Central memory CD8-positive, alpha-beta T cell (primary cell): ENCODE measurements around the gene SLC26A11.
"Not testable (repeated sequence)": the region's sequence is repeated elsewhere in the genome, so short reads cannot be mapped to it uniquely, and the experiment has no call there.

Source experiments
- ATAC-seq: fragments of 150-1000 bp; cut with Tn5 transposase; replicated peaks from 2 replicates; pipeline ENCODE4 v1.10.0; 2022; ENCODE audit warnings: mild to moderate bottlenecking, moderate FRiP score, moderate number of reproducible peaks; ENCODE audit not compliant: poor library complexity, severe bottlenecking; ENCODE audit errors: extremely low read depth
- DNase-seq, 2 donors: peaks; one replicate each; pipeline ENCODE4 v3.0.0; 2021; ENCODE audit warnings: low spot score in 2 of 2
- H3K27ac Mint-ChIP-seq: one replicate; pipeline ENCODE4 v1.8.0; 2022; ENCODE audit warnings: low read depth, mild to moderate bottlenecking, moderate library complexity, mixed read lengths
- H3K27me3 Mint-ChIP-seq: one replicate; pipeline ENCODE4 v1.8.0; 2022; ENCODE audit warnings: mixed read lengths
- H3K36me3 Mint-ChIP-seq: one replicate; pipeline ENCODE4 v1.8.0; 2022; ENCODE audit warnings: mild to moderate bottlenecking, moderate library complexity, mixed read lengths; ENCODE audit not compliant: insufficient read depth
- H3K4me1 Mint-ChIP-seq: one replicate; pipeline ENCODE4 v1.8.0; 2022; ENCODE audit warnings: mixed read lengths
- H3K4me3 Mint-ChIP-seq: one replicate; pipeline ENCODE4 v1.8.0; 2022; ENCODE audit warnings: mild to moderate bottlenecking, moderate library complexity, mixed read lengths
- H3K9me3 Mint-ChIP-seq: one replicate; pipeline ENCODE4 v1.8.0; 2022; ENCODE audit warnings: mixed read lengths

The SLC26A11 gene

DNA sequence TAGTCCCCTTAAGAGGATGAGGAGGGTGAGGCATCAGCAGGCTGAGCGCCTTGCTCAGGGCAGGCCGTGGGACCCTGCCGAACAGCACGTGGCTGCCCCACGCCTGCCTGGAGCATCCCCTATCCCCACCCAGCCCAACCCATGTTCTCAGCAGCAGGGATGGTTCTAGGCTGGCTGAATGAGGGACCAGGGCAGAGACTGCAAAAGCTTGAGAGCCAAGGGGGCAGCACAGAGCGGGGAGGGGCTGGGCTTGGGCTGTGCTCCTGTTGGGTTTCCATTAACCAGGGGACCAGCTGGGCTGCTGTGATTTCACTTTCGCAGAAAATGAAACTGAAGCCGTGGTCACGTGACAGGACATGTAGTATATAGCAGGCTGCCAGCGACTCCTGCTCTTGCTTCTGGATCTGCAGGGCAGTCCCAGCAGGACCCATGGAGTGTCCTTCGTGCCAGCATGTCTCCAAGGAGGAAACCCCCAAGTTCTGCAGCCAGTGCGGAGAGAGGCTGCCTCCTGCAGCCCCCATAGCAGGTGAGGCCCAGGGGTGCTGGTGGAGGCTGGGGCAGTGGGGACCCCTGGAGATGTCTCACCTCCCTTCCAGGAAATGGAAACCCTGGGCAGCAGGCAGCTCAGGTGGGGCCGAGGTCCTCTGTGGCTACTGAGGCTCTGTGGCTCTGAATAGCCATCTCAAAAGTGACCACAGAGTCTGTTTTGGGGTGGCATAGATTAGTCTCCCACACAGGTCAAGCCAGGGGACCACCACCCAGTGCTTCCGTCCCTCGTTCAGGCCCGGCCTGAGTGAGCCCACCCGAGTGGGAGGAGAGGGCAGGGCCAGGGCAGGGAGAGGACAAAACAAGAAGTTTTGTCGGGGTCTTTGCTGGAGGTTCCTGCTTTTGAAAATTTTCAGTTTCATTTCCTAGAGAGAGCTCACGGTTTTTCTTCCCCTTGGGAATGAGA lies 43.3 kb downstream of the SLC26A11 start:
- peak overlapping the region; percentile 94 for H3K4me3 Mint-ChIP-seq
- H3K9me3 Mint-ChIP-seq = no peaks in the 10 kb centered on the region
- H3K27ac Mint-ChIP-seq = peak overlapping the region; percentile 88
- H3K4me1 Mint-ChIP-seq = peaks cover 52% of the 10 kb centered on the region
- peaks cover 46% of the 10 kb centered on the region for H3K36me3 Mint-ChIP-seq
- H3K27me3 Mint-ChIP-seq = no peaks in the 10 kb centered on the region
- DNase-seq = peak; percentile 62 to 72
- ATAC-seq = peak; percentile 28

DNA sequence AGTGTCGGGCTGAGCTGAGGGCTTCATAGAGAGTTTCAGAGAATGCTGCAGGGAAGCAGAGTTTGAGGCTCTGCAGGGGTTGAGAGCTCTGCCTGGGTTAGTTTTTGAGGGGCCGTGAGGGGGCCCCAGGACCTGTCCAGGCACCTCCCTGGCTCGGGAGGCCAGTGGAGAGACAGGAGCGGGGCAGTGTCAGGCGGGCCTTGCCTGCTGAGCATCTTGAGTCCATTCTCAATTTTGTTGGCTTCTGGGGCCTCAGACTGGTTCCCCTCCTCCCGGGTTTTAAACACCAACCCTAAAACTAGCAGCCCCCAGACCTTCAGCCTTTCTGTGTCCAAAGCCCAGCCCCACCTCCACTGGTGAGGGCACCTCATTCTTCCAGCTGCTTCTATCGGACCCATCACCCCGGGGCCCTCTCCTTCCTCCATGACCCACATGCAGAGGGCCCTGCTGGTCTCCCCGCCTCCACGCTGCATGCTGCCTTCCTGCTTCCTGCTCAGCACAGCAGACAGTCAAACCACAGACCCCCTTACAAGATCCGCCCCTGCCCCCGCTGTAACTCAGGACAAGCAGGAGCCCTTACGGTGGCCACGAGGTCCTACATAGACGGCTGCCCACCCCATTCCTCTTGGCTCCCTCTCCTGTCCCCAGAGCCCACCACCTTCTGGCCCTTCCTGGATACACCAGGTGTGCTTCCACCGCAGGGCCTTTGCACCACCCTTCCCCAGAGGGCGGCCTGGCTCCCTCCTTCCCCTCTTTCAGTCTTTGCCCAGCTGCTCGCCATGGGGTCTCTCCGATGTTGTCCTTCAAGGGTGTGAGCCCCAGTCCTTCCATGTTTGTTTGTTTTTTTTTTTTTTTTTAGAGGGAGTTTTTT lies 44.2 kb downstream of the SLC26A11 start:
- Mint-ChIP-seq H3K36me3 (peaks cover 46% of the 10 kb centered on the region), H3K27ac (peak overlapping the region; percentile 90), H3K27me3 (no peaks in the 10 kb centered on the region), H3K4me1 (peaks cover 45% of the 10 kb centered on the region), H3K9me3 (no peaks in the 10 kb centered on the region), H3K4me3 (peak overlapping the region; percentile 94)
- ATAC-seq (no peak), DNase-seq (peak in 1 of 2 donors; percentile 41)

DNA sequence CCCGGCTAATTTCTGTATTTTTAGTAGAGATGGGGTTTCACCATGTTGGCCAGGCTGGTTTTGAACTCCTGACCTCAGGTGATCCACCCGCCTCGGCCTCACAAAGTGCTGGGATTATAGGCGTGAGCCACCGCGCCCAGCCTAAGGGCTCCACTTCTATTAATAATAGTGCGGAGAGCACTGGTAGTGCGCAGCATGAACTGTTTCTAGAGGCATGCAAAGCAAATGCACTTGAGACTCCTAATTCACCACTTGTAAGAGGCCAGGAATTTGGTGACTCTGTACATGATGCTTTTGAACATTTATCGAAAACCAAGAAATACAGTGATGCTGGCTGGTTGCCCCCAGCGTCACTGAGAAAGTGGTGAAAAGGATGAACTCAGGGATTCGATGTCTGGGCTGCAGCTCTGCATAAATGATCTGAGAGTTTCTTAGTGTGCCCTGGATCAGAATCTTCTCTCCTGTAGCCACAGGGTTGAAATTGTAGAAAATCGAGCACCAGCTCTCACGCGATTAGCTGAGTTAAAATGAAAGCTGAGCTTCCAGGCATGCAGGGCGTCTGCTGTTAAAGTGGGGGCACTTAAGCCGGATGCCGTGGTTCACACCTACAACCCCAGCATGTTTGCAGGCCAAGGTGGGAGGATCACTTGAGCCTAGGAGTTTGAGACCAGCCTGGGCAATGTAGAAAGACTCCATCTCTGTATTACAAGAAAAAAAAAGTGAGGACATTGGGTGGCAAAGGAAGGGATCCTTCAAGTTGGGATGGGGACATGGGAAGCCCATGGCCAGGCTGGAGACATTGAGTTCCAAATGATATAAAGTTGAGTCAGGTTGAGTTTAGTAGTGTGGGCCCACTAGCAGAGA lies 45.2 kb downstream of the SLC26A11 start:
- H3K27me3 Mint-ChIP-seq = no peaks in the 10 kb centered on the region
- ATAC-seq (peak; percentile 75), DNase-seq (peak; percentile 51 to 72)
- H3K9me3 Mint-ChIP-seq = no peaks in the 10 kb centered on the region
- H3K4me3 Mint-ChIP-seq = peak overlapping the region; percentile 94
- peak overlapping the region; percentile 90 for H3K27ac Mint-ChIP-seq
- peaks cover 44% of the 10 kb centered on the region for H3K4me1 Mint-ChIP-seq
- H3K36me3 Mint-ChIP-seq = peaks cover 47% of the 10 kb centered on the region

DNA sequence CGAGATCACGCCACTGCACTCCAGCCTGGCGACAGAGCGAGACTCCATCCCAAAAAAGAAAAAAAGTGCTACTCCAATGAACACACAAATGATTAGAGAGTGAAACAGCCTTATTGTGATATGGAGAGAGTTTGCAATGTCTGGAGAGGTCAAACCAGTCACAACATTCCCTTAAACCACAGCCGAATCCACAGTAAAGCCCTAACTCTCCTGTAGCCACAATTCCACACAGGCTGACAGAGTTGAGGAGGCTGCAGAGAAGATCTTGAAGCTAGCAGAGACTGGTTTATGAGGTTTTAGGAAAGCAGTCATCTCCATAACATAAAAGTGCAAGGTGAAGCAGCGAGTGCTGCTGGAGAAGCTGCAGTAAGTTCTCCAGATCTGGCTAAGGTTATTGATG lies 47.2 kb downstream of the SLC26A11 start:
- no peak overlapping the region for H3K27ac Mint-ChIP-seq
- H3K4me1 Mint-ChIP-seq = peaks cover 40% of the 10 kb centered on the region
- no peaks in the 10 kb centered on the region for H3K9me3 Mint-ChIP-seq
- DNase-seq (no peak), ATAC-seq (no peak)
- peaks cover 47% of the 10 kb centered on the region for H3K36me3 Mint-ChIP-seq
- peak overlapping the region; percentile 27 for H3K4me3 Mint-ChIP-seq
- no peaks in the 10 kb centered on the region for H3K27me3 Mint-ChIP-seq

DNA sequence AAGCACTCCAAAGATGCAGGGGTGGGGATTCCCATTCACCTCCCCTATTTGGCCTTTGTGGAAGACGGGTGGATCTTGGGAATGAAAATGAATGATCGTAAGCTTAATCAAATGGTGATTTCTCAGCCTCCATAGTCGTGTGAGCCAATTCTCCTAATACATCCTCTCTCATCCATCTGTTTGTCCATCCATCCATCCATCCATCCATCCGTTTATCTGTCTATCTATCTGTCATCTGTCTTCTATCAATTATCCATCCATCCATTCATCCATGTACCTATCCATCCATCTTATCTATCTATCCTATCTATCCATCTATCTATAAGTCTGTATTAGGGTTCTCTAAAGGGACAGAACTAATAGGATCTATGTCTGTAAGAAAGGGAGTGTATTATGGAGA lies 48.2 kb downstream of the SLC26A11 start:
- Mint-ChIP-seq H3K27me3 (no peaks in the 10 kb centered on the region), H3K9me3 (no peaks in the 10 kb centered on the region), H3K4me1 (peaks cover 40% of the 10 kb centered on the region), H3K27ac (no peak overlapping the region), H3K36me3 (peaks cover 50% of the 10 kb centered on the region), H3K4me3 (no peak overlapping the region)
- DNase-seq (no peak), ATAC-seq (no peak)

DNA sequence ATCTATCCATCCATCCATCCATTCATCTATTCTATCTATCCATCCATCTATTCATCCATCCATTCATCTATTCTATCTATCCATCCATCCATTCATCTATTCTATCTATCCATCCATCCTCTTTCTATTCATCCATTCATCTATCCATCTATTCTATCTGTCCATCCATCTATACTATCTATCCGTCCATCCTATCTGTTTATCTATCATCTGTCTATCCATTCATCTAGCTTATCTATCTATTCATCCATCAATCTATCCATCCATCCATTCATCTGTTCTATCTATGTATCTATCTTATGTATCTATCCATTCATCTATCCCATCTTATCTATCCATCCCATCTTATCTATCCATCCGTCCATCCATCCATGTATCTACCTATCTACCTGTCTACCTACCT lies 49.2 kb downstream of the SLC26A11 start:
- no peak for ATAC-seq
- Mint-ChIP-seq H3K4me3 (no peak overlapping the region), H3K27ac (no peak overlapping the region), H3K36me3 (peaks cover 51% of the 10 kb centered on the region), H3K9me3 (no peaks in the 10 kb centered on the region), H3K4me1 (peaks cover 41% of the 10 kb centered on the region), H3K27me3 (no peaks in the 10 kb centered on the region)
- no peak for DNase-seq

DNA sequence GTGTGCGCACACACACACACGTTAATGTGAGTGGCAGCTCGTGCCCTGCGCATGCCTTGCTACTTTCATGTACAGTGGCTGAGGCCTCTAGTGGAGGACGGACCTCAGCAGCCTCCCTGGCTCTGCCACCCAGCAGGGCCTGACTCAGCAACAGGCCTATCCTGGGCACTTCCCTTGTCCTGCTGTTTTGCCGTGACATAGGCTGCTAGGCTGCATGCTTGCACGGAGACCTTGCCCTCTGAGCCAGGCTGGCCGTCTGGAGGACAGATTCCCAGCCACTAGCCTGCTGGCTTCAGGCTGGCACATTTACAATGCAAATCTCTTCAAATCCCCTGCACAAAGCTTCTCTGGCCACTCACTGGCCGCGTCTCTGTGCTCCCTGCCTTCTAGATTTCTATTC lies 49.9 kb downstream of the SLC26A11 start:
- no peak for DNase-seq
- H3K9me3 Mint-ChIP-seq = no peaks in the 10 kb centered on the region
- no peak overlapping the region for H3K27ac Mint-ChIP-seq
- no peaks in the 10 kb centered on the region for H3K27me3 Mint-ChIP-seq
- H3K36me3 Mint-ChIP-seq = peaks cover 50% of the 10 kb centered on the region
- ATAC-seq = no peak
- H3K4me3 Mint-ChIP-seq = no peak overlapping the region
- peaks cover 39% of the 10 kb centered on the region for H3K4me1 Mint-ChIP-seq

DNA sequence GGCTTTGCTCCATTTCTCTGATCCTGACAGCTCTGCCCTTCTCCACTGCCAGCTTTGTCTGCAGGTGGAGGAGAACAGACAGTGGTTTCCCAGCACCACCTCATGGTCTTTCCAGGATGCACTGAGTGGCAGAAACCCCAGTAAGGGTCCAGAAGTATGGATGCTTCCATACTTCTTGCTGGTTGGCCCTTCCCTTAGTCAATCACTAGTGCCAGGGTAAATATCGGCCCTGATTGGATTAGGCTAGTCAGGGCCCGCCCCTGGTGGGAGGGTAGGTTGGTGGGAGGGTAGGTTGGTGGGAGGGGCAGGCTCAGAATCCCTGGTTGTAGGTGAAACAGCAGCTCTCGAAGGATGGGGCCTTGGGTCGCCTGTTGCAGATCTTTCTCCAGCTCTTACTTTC lies 50.6 kb downstream of the SLC26A11 start:
- H3K4me3 Mint-ChIP-seq = peak overlapping the region; percentile 57
- DNase-seq (no peak), ATAC-seq (peak; percentile 69)
- peaks cover 38% of the 10 kb centered on the region for H3K4me1 Mint-ChIP-seq
- no peaks in the 10 kb centered on the region for H3K27me3 Mint-ChIP-seq
- H3K9me3 Mint-ChIP-seq = no peaks in the 10 kb centered on the region
- peak overlapping the region; percentile 82 for H3K27ac Mint-ChIP-seq
- H3K36me3 Mint-ChIP-seq = peaks cover 50% of the 10 kb centered on the region

DNA sequence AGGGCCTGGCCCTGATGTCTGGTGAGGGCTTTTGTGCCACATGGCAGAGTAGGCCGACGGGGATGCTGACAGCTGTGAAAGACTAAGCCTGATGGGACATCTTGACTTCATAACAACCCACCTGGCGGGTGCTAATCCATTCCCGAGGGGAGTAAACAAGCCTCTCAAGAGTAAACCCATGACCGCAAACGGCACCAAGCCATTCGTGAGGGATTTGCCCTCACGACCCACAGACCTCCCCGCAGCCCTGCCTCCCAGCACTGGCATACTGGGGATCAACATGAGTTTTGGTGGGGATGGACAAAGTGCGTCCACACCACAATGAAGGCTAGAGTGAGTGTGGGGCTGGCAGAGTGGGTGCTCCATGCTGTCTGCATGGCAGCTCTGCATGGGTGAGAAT lies 52.1 kb downstream of the SLC26A11 start:
- Mint-ChIP-seq H3K36me3 (peaks cover 50% of the 10 kb centered on the region), H3K27ac (no peak overlapping the region), H3K27me3 (no peaks in the 10 kb centered on the region), H3K4me3 (no peak overlapping the region), H3K4me1 (peaks cover 45% of the 10 kb centered on the region), H3K9me3 (no peaks in the 10 kb centered on the region)
- DNase-seq = no peak
- ATAC-seq = no peak

DNA sequence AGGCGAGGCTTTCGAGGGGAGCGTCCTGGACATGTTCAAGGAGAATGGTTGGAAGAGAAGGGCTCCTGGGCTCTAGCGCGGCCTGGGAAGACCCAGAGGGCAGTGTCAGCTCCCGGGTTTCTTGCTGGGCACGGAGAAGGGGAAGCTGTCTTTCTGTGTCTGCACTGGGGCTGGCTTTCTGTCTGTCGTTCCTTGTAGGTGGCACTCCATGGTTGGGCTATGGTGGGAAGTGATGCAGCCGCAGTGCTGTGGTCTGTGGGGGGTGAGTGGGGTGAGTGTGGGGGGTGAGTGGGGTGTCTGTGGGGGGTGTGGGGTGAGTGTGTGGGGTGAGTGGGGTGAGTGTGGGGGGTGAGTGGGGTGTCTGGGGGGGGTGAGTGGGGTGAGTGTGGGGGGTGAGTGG lies 54.1 kb downstream of the SLC26A11 start:
- H3K27ac Mint-ChIP-seq = peak overlapping the region; percentile 83
- no peak for DNase-seq
- peaks cover 57% of the 10 kb centered on the region for H3K4me1 Mint-ChIP-seq
- H3K36me3 Mint-ChIP-seq = peaks cover 58% of the 10 kb centered on the region
- H3K4me3 Mint-ChIP-seq = peak overlapping the region; percentile 63
- H3K27me3 Mint-ChIP-seq = no peaks in the 10 kb centered on the region
- no peaks in the 10 kb centered on the region for H3K9me3 Mint-ChIP-seq
- ATAC-seq = no peak

DNA sequence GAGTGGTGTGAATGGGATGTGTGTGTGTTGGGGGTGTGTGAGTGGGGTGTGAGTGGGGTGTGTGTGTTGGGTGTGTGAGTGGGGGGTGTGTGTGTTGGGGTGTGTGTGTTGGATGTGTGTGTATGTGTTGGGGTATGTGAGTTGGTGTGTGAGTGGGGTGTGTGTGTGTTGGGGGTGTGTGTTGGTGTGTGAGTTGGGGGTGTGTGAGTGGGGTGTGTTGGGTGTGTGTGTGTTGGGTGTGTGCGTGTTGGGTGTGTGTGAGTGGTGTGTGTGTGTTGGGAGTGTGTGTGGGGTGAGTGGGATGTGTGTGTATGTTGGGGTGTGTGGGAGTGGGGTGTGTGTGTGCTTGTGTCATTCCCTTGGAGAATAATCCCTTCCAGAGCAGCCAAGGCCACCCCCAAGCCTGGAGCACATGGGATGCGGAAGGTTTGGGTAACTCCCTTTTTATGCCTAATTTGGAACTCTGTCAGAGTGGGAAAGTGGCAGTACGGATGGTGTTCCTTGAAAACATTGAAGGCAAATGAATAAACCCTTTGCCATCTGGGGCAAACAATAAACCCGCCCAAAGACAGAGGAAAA lies 54.7 kb downstream of the SLC26A11 start:
- no peaks in the 10 kb centered on the region for H3K27me3 Mint-ChIP-seq
- H3K9me3 Mint-ChIP-seq = no peaks in the 10 kb centered on the region
- H3K4me3 Mint-ChIP-seq = no peak overlapping the region
- peak overlapping the region; percentile 83 for H3K27ac Mint-ChIP-seq
- no peak for ATAC-seq
- peaks cover 62% of the 10 kb centered on the region for H3K4me1 Mint-ChIP-seq
- no peak for DNase-seq
- H3K36me3 Mint-ChIP-seq = peaks cover 61% of the 10 kb centered on the region

DNA sequence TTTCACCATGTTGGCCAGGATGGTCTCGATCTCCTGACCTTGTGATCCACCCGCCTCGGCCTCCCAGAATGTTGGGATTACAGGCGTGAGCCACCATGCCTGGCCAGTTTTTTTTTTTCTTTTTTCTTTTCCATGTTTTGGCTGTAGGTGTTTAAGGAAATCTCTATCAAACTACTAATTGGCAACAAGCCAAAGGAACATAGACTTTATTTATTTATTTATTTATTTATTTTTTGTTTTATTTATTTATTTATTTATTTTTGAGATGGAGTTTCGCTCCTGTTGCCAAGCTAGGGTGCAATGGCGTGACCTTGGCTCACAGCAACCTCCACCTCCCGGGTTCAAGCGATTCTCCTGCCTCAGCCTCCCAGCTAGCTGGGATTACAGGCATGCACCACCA lies 55.6 kb downstream of the SLC26A11 start:
- not testable (repeated sequence) for H3K27ac Mint-ChIP-seq, H3K9me3 Mint-ChIP-seq, DNase-seq, H3K4me3 Mint-ChIP-seq, H3K27me3 Mint-ChIP-seq, ATAC-seq
- Mint-ChIP-seq H3K36me3 (peaks cover 61% of the 10 kb centered on the region), H3K4me1 (peaks cover 58% of the 10 kb centered on the region)
